K562 (cell line): ENCODE results near the gene SUOX. TPM values are rescaled to one million over a fixed set of nuclear protein-coding genes. Genes with fewer than 3 reads are reported as not detected.

Experiments
- CUX1 ChIP-seq: fragments of 200-800 bp; sonication (Bioruptor generic); IDR thresholded peaks from 2 replicates; pipeline ENCODE4 v1.6.1; 2016; ENCODE audit warnings: missing genetic modification characterization, missing compliant biosample characterization
- FUS ChIP-seq: fragments of 200-400 bp; formaldehyde crosslinking; optimal IDR thresholded peaks from 2 replicates; pipeline ENCODE3; 2017; ENCODE audit warnings: low read depth, low read length
- GABPB1 ChIP-seq: sonication (generic); formaldehyde crosslinking; IDR thresholded peaks from 2 replicates; pipeline ENCODE4 v1.8.0; 2022; ENCODE audit warnings: mild to moderate bottlenecking, missing genetic modification reagents
- NCOA4 ChIP-seq: fragments of 450-650 bp; IDR thresholded peaks from 2 replicates; pipeline ENCODE4 v1.6.1; 2018; ENCODE audit warnings: mild to moderate bottlenecking; ENCODE audit not compliant: partially characterized antibody
- NCOA6 ChIP-seq: fragments of 450-650 bp; IDR thresholded peaks from 2 replicates; pipeline ENCODE4 v1.6.1; 2017; ENCODE audit warnings: mild to moderate bottlenecking
- NFIX ChIP-seq: fragments of 250-450 bp; sonication (Bioruptor Pico); IDR thresholded peaks from 2 replicates; pipeline ENCODE4 v1.4.0; 2020; ENCODE audit warnings: low read depth, mild to moderate bottlenecking, moderate library complexity
- SAP30 ChIP-seq: fragments of 200-600 bp; sonication (generic); IDR thresholded peaks from 2 replicates; pipeline ENCODE4 v1.6.1; 2012; ENCODE audit warnings: borderline replicate concordance, low read depth, mild to moderate bottlenecking, moderate library complexity, low read length, control low read depth, inconsistent platforms; ENCODE audit not compliant: insufficient read depth, poor library complexity, severe bottlenecking
- ZNF318 ChIP-seq, 2 experiments: fragments of 450-650 bp; IDR thresholded peaks; 2 replicates each; pipeline ENCODE4 v1.6.1; 2016; ENCODE audit warnings: mild to moderate bottlenecking in 2 of 2, borderline replicate concordance in 1 of 2, low read depth in 1 of 2, moderate library complexity in 1 of 2
- ZNF766 ChIP-seq: fragments of 200-800 bp; sonication (Bioruptor generic); conservative IDR thresholded peaks from 2 replicates; pipeline ENCODE4 v1.6.1; 2016; ENCODE audit warnings: missing genetic modification characterization, missing compliant biosample characterization
- polyA plus RNA-seq, 8 experiments: library from polyadenylated mRNA; depleted of rRNA in 4 of 8; stranded (reverse) in 5 of 8; unstranded in 3 of 8; fragments of >200 nt; fragmentation: Nextera tagmentation in 2 of 8; fragmentation: Illumina TruSeq in 1 of 8; extraction: Ambion mirVana in 2 of 8; extraction: Trizol in 1 of 8; gene quantifications; 2 replicates each; pipeline versions ENCODE4 v1.2.1 to v1.2.3, GENCODE V29; 2011 to 2014; ENCODE audit warnings: inconsistent platforms in 1 of 8, missing spikeins in 1 of 8
- total RNA-seq, 7 experiments: library from RNA; depleted of rRNA in 6 of 7; stranded (reverse); fragments of >200 nt in 6 of 7; fragmentation: Illumina TruSeq in 2 of 7; extraction: Trizol in 2 of 7; gene quantifications; 2 replicates each; pipeline versions ENCODE4 v1.2.1 to v1.2.3, GENCODE V29; 2011 to 2021; ENCODE audit warnings: low replicate concordance in 1 of 7

SUOX gene
- total and polyA plus RNA-seq, 9 of the 15 experiments (the other 6 are each of a cell fraction or from before 2014, with no cell fraction given) = 9.2 to 39.7 (median 25.4) TPM

GRCh38 chr12:55997535-55997859 lies 421 bp downstream of the SUOX start (continued):
- TF ChIP-seq CUX1 (CRISPR knock-in tag) (no peak), NCOA6 (no peak), NCOA4 (no peak), ZNF766 (no peak), SAP30 (no peak), FUS (no peak), NFIX (CRISPR knock-in tag) (no peak), ZNF318 (IDR thresholded peaks at IDR 0.05; ENCODE audit: borderline replicate concordance in 1 of 2, low read depth in 1 of 2) (no peak), GABPB1 (CRISPR knock-in tag) (peak; percentile 4; the same call in 1 of the 2 replicates)
